Fibroblast of skin of right biceps (primary cell): ENCODE measurements around the gene MACROD2.

Source experiments
- DNase-seq: peaks from one replicate; pipeline ENCODE4 v3.0.0-alpha.2; 2013

Gene MACROD2

GRCh38 chr20:14553774-14554534 lies 558.6 kb downstream of the MACROD2 start:
- DNase-seq, result peak; percentile 78

DNA sequence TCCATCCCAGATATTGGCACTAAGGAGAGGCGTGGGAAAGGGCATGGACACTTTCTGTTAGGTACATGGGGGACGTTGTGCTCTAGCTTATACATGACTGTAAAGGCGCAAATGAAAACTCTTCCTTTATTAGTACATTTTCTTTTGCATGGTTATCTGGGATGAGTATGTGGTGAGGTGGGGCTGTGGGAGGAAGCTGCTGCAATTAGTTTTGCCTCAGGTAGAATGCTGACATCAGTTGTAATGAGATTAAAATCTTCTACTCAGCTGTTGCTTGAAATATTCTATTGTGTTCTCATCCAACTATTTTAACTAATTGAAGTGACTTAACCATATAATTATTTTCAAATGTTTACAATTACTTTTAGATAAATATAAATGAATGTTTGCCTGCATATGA lies 560.4 kb downstream of the MACROD2 start:
- no peak for DNase-seq

DNA sequence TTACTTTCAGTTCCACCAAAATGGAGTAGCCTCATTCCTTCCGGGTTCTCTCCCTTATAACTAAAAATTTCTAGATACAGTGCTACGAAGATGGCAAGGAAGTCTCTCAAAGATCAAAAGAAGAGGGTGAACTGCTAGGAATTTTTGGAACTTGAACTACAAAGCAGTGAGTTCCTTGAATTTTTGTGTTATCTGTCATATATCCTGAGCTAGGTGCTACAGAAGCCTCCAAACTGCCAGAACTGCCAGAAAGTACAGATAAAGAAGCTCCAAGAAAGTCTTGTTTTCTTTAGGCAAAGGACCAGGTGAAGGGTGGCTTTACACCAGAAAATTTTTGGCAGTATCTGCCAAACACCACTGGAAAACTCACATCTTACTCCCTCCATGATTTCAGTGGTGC lies 560.9 kb downstream of the MACROD2 start:
- DNase-seq, result peak; percentile 25

GRCh38 chr20:14559612-14560011 lies 564.3 kb downstream of the MACROD2 start:
- peak; percentile 50 for DNase-seq

- DNase-seq, result peak; percentile 77
Measured at GRCh38 chr20:14561741-14562221, 566.5 kb downstream of the MACROD2 start.

DNA sequence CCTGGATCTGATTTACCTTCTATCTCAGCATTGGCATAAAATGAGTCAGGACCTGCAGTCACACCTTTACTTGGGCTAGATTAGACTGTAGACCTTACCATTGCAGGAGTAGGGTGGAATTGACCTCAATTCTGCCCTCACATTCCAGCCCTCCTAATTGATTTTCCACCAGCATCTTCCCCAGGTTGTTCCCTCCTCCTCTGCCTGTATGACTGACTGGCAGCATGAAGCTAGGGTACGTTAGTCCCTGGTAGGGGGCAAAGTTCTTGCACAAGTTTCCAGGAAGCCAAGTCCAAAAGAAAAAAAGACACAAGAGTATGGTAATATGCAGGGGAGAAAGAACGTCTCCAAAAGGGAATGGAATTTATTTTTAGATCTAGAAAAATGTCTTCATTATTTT lies 567.7 kb downstream of the MACROD2 start:
- no peak for DNase-seq

- DNase-seq, result peak; percentile 89
Measured at GRCh38 chr20:14566505-14566904, 571.2 kb downstream of the MACROD2 start.

DNA sequence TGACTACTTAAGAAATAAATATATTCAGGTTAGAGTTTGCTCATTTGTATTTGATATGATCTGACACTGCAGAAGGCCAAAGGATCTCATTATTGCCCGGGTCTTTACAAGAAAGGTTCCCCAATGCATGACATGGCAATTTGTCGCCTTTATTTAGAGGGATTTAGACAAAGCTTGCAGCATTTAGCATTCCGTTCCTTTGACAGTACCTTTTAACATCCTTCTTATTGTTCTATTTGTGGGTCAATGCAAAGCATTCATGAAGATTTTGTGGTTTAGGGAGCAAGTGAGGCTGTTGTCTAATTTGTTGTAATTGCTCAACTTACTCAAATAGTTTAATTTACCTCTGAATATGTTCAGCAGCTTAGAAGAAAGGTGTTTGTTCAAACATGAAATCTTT lies 572.9 kb downstream of the MACROD2 start:
- peak; percentile 49 for DNase-seq

- DNase-seq, result no peak
Measured at GRCh38 chr20:14568701-14569100, 573.4 kb downstream of the MACROD2 start.

DNA sequence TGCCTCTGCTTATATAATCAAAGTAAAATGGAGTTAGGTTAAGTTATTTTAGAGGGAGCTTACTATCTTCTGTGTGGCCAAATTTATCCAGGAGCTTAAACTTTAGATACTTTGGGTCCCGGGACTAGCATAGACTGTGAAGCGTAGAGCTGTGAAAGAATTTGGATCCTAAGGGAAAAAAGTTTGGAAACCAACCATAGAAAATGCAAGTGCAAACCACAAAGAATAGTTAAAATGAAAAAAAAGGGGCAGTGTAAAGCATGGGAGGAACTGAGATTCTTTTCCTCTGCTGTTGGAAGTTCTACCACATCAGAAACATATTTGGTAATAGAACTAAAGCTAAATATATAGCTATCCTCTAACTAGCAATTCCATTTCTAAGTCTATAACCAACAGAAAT lies 574.3 kb downstream of the MACROD2 start:
- peak; percentile 26 for DNase-seq

GRCh38 chr20:14570811-14571210 lies 575.5 kb downstream of the MACROD2 start:
- no peak for DNase-seq

- no peak for DNase-seq
Measured at GRCh38 chr20:14573676-14574075, 578.4 kb downstream of the MACROD2 start.

- no peak for DNase-seq
Measured at GRCh38 chr20:14576196-14576877, 581.0 kb downstream of the MACROD2 start.

GRCh38 chr20:14580418-14581074 lies 585.2 kb downstream of the MACROD2 start:
- DNase-seq, result no peak

DNA sequence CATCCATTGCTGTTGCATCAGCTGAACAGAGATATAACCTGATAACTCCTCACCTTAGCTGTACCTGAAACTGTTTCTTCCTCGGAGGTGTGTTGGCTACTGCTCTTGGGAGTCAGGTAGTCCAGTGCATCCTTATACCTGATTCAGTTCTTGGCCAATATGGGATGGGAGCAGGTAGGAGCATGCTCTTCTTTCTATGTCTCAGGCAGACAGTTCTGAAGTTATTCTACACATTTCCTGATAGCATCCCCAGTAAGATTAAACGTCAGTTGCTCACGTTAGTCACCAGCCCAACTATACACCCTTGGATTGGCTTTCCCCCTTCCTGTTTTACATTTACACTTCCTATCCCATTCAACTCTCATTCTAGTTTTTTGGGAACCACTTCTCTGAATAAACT lies 586.4 kb downstream of the MACROD2 start:
- no peak for DNase-seq

- peak; percentile 62 for DNase-seq
Measured at GRCh38 chr20:14582855-14583254, 587.5 kb downstream of the MACROD2 start.

DNA sequence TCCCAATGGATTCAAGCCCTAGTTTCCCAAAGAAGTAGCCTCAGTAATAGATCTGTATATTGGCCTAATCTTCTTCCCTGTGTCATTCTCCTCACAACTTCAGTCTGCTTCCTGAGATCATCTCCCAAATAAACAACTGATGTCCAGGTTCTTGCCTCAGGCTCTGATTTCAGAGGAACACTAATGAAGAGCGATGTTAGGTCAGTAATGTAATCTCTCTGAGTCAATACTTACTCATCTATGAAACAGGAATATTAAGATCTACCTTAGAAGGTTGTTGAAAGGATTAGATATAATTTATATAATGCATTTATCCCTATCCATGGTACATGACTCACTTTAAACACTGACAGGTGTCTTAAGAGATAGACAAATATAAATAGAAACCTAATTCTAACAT lies 588.1 kb downstream of the MACROD2 start:
- peak; percentile 36 for DNase-seq

DNA sequence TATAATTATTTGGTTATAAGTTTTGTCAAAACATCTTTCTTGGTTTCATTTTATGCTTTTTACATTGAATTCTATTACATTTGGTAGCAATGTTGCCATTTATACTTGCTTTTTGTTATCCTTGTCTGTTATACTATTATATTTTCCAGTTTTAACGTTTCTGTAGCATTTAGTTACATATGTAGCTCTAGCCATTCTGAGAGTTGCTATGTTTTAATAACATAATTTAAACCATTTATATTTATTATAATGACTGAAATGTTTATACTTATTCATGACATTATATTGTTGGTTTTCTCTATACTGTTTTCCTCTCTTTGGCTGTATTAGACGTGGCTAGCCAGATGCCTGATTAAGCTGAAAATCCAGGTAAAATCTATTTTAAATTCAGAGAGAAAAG lies 594.1 kb downstream of the MACROD2 start:
- no peak for DNase-seq

DNA sequence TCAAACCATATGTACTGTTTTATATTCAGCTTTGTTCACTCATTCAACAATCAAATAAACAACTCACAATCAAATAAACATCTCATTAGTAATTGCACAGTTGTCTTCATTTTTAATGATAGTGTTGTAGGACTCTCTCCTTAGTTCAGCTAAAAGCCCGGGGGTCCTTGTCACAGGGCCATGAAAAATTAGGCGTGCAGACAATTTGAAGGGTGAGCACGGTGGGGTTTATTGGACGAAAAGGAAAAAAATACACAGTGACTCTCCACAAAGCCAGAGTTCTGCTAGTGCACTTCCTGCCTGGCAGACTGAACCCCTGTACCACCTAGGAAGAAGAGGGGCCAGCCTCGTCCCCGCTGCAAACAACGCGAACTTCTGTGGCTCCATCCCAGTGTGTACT lies 599.7 kb downstream of the MACROD2 start:
- DNase-seq, result no peak

- DNase-seq, result no peak
Measured at GRCh38 chr20:14597206-14597715, 601.9 kb downstream of the MACROD2 start.

GRCh38 chr20:14599613-14600012 lies 604.3 kb downstream of the MACROD2 start:
- no peak for DNase-seq

GRCh38 chr20:14600527-14600926 lies 605.2 kb downstream of the MACROD2 start:
- DNase-seq, result no peak

DNA sequence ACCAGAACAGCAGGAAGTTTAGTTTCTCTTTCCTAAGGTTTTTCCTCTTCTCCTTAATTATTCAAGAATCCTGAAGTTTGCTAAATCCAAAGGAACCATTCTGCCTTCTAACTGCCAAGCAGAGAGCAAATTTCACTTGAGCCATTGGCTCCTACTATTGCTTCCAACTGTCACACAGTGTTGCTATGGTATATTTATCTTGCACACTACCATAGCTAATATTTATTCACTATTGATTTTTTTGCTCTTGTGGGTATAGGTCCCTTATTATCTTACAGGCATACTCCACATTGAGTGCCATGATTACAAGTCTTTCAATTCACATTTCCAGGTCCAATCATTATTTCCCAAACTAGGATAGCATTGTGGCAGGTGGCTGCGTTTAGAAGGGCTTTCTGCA lies 608.8 kb downstream of the MACROD2 start:
- DNase-seq, result no peak
